CD4-positive, alpha-beta T cell treated with Interleukin-6 for 4 hours (primary cell): ENCODE measurements around the gene SRSF2.
"Not testable (repeated sequence)": the region's sequence is repeated elsewhere in the genome, so short reads cannot be mapped to it uniquely, and the experiment has no call there.

Experiments
- DNase-seq: peaks from one replicate; pipeline ENCODE4 v3.0.0-alpha.2; 2020; ENCODE audit warnings: mixed read lengths

The SRSF2 gene

DNA sequence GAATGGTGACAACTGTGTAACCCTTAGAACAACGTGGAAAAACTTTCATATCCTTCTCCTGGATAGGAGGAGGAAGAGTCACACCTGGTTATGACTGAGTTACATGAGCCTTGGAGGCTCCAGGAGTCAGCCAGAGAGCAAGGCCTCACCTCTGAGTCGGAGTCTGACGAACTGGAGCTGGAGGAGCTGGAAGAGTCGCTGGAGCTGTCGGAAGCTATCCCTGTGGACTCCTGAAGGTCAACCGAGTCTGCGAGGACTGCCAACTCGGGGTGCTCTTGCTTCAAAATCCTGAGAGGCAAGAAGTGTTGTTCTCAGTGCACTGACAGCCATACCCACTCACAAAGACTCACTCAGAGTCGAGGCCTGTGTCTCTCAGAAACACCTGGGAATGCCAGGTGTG lies 16.9 kb downstream of the SRSF2 start:
- DNase-seq: no peak

DNA sequence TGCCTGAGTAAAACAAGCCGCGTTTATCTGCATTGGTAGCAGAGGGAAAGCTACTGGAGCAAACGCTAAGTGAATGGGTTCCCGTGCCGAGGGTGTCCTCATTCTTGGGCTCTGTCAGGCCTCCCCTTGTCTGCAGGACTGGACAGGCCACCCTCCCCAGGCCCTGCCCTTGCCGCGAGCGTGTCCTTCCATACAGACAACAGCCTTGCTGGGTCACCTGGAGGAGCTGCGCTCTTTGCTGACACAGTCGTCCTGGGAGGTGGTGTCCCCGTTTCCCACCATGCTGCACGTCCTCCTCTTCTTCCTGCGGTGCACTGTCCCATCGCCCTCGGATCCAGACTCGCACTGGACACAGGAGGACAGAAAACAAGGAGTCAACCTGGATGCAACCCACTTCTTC lies 18.6 kb downstream of the SRSF2 start:
- no peak for DNase-seq

DNA sequence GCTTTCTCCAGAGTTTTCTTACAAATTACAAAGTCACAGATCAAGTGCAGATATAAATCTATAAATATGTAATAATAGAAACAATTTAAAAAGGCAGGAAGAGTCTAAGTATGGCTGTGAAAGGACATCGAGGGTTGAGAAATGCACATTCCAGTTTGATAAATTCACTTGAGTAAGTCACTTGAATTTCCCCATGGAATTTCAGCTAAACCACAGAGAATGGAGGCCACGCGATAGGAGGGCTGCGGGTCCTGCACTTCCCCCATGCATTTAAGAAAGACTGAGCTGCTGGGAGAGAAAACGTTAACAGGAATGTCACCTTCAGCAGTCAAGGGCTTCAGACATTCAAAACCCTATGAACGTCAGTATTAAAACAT lies 20.3 kb downstream of the SRSF2 start:
- no peak for DNase-seq

DNA sequence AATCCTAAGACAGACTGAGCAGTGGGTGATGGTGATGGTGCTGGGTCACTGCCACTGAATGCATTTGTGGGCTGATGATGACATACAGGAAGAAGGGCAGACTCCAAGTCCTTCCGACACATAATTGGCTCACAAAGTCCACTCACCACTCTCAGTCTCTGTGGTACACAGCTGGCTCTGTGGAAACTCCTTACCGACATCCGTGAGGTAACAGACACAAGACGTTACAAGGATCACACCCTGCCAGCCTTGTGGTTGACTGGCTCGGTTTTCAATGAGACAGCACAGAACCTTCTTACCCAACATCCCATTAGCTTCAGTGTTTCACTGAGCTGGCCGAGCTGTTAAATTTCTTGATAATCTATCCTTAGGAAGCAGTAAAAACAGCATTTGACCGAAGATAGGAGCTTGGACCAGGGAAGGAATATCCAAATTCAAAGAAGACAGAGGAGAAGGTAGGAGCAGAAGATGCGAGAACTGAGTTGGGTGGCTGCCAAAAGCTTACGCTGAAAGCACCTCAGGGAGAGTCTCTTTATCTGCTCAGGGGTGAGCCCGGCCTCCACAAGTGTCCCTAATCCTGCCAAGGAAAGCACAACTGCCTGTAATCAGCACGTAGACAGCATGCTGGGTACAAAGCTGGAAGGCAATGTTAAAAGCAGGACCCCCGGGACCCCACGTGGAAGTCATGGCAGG lies 20.8 kb downstream of the SRSF2 start:
- DNase-seq: peak; percentile 26

DNA sequence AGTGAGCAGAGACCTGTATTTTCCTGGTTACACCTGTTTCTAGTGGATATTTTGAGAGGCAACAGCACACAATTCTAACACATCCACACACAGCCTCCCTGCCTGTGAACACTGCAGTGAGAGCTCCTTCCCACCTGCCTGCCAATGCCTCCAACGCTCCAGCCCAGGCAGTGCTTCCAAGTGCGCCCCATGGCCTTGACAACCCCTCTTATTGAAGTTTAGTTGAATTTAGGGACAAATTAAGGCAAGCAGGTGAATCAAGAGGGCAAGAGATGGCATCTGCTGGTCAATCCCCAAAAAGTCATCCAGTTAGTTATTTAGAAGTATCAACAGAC lies 21.7 kb downstream of the SRSF2 start:
- no peak for DNase-seq

DNA sequence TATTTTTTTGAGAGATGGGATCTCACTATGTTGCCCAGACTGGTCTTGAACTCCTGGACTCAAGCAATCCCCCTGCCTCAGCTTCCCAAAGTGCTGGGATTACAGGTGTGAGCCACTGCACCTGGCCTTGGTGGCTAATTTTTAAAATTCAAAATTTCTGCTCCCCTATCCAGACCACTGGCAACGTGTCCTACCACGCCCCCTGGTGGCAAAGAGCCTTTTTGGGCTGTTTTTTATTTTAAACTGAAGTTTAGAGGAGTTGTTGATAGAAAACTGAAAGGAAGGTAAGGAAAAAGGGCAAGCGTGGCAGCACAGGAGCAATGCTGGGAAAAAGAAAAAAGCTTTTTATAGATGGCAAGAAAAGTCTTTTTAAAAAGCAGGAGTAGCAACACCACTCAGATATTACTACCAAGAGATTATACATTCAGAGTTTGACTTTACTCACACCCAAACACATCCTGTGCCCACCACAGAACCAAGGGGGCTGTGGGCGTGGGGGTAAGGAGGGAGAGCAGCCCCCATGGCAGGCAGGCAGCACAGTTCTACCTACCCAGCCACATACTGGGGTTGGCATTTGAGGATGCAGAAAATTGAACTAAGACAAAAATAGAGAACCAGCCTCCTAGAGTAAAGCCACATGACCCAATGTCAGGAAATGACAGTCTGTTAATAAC lies 22.2 kb downstream of the SRSF2 start:
- peak; percentile 85 for DNase-seq

DNA sequence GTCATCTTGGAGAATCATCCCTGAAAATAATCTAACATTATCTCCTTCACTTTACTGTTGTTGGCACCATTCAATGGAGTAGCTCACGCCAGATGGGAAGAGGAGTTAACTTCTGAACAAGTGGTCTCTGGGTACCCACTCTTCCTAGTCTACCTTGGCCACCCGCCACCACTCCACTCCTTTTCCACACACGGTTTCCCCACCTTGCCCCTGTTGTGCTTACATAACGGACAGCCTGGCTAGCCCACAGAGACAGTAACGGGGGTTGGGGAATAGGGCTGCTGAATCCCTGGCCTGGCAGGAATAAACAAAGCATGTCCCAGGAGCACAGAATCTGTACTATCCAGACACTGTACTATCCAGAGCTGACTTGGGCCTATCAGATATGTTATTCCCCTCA lies 22.8 kb downstream of the SRSF2 start:
- DNase-seq: no peak

DNA sequence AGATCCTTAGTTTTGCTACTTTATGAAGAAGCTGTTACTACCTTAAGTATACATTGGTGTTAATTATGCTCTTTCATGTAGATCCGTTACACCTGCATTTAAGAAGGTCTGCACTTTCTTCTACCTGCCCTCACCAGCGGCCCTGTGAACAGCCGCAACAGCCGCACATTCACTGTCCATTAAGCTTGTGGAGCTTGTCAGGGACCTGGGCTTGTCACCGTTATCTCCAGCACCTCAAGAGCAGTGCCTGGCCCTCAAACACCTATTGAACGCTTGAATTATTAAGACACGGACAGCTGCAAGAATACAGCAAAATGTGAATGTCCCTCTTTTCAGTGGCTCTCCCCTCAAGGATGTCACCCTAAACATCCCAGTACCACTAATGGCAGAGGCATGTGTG lies 23.4 kb downstream of the SRSF2 start:
- no peak for DNase-seq

DNA sequence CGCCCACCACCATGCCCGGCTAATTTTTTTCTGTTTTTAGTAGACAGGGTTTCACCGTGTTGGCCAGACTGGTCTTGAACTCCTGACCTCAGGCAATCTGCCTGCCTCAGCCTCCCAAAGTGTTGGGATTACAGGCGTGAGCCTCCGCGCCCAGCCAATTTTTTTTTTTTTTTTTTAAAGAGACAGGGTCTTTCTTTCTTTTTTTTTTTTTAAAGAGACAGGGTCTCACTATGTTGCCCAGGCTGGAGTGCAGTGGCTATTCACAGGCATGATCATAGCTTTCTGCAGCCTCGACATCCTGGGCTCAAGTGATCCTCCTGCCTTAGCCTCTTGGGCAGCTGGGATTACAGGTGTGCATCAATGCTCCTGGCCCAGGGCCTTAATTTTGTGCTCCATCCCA lies 24.8 kb downstream of the SRSF2 start:
- not testable (repeated sequence) for DNase-seq

DNA sequence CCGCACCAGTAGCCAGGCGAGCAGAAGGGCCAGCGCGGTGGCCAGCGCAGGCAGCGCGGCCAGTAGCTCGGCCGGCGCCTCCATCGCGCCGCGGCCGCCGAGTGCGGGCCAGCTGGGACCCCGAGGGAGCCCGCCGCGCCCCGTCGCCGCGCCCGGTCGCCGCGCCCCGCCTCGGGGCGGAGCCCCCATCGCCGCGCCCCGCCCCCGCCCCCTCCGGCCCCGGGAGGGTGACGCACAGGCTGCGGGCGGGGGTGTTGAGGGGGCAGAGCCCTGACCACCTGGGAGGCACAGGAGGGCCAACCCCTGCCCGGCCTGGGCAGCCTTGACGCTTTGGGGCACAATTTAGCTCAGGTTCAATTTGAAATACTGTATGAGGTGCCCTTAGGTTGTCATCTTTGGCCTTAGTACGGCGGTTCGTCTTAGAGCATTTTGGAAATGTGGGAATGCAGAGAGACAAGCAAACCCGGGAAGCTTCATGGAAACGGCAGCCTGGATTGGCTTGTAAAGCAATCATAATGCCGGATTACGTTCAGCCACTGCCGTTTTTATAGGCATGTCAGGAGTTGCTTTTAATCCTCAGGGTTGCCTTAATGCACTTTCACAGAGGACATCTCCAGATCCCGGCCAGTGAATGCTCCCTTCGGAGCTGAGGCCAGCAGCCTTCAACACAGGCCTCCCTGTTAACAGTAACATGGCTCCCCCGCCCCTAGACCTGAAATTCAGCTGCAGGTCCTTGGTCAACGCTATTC lies 26.1 kb downstream of the SRSF2 start, which contains the start of gene MXRA7:
MXRA7 (minus strand) TSS at position 103 of the 749 bp plus-strand sequence; CDS start at position 84, 19 bp downstream.
- peak; percentile 67 for DNase-seq

DNA sequence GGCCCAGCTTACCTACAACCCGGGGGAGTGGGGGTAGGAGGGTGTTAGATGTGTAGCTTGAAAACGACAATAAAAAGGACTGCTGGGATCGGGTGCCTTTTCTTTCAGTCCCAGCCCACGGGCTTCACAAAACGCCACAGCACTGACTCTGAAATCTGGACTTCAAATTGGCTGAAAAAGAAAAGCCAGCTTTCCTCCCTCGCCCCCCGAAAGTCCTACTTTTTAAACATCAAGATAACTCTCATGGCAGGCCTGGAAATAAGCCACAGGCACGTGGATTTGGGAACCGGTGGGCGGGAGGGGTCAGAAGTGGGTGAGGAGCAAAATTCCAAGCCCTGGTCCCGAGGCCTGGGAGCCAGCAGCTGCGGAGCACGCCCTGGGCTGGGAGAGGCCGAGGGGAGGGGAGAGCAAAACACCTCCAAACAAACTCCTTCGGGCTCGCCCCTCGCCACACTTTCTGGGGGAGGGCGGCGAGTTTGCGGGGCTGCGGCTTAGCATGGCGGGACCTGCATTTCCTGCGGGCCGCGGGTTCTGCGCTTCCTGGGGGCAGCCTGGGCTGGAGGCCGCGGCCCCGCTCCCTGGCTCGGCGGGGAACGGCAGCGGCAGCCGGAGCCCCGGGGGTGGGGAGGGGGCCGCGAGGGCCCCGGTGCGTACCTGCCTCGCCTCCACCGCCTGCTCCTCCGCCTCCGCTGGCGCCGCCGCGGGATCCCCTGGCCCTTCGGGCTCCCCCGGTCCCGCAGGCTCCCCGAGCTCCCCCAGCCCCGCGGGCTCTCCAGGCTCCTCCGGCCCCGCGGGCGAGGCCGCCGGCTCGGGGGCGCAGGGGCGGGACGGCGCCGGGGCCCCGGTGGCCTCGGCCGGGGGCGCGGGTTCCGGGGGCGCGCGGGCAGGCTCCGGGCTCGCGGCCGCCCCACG lies 26.9 kb downstream of the SRSF2 start:
- DNase-seq: peak; percentile 25

DNA sequence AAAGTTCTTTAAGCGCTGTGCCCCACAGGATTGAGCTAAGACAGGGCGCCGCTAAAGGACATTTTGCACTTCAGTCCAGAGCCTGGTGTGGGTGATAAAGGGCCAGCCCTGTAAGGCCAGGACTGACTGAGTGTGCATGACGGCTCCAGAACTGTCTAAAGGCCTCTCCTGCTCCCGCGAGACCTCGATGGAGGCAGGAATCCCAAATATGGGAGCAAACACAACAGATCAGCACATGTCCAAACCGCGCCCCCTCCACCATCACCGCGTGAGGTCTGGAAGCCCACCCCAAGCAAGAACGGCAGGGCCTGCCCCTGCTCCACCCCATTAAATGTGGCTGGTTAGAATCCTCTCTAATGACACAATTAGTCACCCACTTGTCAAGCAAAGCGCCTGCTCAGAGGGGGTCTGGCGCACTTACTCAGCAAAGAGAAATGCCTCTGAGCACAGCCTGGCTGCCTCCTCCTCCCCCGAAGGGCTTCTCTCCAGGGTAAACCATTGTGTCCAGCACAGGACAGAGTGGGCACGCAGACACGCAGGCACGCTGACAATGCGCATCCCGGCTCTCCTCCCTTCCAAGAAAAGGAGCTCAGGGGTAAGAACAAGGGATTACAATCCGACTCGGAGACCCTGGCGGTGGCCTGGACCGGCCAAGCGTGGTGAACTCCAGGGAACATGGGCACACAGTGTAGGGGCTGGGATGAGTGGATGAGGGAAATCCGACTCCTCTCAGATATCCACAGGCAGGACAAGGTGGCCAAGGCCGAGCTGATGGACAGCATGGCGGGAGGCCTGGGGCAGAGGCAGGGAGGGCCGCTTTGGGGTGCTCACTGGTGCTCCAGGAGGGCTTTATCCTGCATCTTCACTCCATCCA lies 27.8 kb downstream of the SRSF2 start:
- DNase-seq: no peak

DNA sequence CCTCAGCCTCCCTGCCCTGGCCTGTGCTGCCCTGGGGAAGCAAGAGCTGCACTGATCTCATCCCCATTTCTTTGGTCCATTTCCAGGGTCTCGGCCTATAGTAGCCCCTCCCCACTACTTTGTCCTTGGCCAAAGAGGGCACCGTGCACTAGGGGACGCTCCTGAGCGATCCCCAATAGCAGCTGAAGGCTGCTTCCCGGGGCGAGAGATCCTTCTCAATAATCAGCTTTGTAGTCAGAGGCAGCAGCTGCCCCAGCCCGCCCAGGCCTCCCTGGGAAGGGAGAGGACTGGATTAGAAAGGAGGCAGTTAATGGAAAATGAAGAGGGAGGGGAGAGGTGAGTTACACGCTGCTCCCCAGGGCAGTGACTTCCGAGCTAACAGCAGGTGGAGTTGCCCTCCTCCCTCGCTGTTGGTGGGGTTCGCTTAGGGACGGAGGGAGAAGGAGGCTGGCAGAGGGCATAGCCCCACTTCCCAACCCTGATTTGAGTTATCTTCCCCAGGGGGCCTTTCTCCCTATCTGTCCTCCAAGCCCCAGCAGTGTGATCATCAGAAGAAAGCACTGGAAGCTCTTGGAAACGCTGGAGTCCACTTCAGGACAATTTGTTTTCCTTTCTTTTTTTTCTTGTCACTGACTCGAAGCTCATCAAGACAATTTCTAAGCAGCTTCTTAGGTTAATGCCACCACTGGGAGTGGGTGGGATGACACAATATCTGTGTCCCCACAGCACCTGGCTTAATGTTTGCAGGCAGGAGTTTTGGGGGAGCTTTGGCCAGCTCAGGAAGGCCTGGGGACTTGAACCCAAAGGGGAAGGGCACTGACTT lies 28.9 kb downstream of the SRSF2 start:
- DNase-seq: no peak

DNA sequence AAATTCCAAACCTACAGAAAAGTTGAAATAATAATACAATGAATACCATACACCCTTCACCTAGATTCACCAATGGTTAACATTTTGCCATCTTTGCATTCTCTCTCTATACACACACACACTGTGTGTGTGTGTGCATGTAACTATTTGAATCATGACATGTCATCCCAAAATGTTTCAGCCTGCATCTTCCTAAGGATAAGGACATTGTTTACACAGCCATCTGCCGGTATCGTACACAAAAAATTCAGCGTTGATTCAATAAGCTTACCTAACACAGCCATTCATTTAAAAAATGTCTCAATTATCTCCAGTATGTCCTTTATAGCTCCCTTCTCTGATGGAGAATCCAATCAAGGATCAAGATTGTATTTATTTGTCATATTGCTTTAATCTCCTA lies 30.3 kb downstream of the SRSF2 start:
- no peak for DNase-seq

DNA sequence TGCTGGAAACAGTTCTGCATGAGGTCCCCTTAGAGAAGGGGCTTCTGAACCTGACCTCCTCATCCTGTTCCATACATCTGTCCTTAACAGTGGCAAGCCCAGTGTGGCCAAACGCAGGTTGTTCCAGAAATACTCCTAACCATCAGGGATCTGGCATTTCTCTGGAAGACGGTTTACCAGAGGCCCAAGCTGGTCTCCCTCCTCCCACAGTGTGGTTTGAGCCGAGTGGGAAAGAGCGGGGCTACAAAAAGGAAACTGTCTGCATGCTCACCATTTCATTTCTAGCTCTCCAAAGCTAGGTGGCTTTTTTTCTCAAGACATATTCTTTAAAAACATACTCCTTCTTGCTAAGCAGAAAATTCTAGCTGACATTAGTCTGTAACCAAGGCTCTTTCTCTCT lies 32.3 kb downstream of the SRSF2 start:
- no peak for DNase-seq

DNA sequence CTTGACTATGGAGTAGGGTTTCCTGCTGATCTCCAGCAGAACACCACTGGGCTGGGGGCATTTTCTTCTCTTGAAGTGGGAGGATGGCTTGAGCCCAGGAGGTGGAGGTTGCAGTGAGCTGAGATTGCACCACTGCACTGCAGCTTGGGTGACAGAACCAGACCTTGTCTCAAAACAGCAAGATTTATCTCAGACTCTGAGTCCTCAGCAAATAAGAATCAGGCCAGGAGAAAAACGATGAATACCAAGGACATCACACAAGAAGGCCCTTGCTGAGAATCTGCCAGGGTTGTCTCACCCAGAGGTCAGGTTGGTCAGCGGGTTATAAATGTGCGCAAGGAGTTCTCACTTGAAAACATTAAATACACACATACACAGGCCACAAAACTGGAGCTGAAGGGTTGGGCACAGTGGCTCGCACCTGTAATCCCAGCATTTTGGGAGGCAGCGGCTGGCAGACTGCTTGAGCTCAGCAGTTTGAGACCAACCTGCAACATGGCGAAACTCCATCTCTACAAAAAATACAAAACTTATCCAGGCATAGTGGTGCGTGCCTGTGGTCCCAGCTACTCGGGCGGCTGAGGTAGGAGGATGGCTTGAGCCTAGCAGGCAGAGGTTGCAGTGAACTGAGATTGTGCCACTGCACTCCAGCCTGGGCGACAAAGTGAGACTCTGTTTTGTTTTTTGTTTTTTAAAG lies 34.0 kb downstream of the SRSF2 start:
- no peak for DNase-seq

DNA sequence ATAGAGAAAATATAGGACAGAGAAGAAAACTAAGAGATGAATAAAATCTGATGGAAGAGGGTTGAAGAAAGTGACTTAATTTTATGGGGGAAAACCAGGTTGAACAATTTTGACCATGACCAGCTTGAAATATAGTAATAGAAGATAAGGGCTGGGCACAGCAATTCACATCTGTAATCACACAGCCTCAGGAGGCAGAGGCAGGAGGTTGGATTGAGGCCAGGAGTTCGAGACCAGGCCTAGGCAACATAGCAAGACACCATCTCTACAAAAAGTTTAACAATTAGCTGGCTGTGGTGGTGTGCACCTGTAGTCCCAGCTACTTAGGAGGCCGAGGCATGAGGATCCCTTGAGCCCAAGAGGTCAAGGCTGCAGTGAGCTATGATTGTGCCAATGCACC lies 35.1 kb downstream of the SRSF2 start:
- no peak for DNase-seq

DNA sequence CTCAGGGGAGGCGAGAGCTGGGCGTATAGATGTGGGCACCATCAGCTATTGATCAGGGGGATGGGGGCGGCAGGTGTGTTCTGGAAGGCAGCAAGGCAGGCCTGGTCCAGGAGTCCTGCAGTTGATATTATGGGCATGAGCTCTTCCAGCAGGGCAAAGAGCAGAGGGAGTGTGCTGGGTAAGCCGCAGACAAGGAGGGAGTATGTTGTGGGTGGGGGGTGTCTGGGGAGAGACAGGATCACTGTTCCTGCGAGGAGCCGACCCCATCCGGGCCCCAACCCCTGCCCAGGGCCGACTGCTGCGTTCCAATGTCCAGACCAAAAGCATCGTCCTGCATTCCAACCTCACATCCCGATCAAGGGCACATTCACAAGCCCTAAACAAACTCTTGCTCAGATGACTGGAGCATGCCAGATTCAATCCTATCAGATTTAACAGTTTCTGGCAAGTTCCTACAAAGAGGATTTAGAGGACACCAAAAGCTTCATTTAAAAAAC lies 35.6 kb downstream of the SRSF2 start:
- no peak for DNase-seq

DNA sequence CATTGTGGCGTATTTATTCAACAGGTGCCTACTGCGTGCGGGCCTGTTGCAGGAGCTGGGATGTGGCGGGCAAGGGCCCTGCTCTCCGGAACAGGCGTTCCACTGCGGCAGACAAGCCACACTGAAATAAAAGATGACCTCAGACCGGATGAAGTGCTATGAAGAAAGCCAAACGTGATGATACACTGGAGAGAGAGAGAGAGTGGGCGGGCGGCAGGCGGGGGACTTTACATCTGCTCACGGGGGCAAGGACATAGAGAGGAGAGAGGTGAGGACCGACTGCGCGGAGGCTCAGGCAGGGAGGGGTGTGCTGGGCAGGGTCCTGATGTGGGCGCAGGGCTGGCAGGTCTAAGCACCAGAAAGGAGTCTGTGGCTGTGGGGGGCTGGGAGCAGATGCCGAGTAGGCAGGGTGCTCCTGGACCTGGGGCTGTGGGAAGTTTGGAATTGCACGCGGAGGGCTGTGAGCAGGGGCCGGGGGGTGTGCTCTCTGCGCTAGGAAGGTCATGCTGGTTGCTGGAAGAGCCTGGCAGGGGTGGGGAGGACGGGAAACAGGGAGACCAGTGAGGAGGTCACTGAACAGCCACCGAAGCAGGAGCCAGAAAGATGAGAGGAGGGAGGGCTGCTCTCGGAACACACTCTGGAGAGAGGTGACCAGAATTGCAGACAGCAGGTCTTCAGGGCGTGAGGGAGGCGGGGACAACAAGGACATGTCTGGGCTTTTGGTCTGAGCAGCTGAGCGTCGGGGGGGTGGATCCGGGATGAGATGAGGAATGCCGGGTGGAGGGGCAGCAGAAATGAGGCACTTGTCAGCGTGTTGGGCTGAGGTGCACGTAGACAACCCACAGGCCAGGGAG lies 36.3 kb downstream of the SRSF2 start:
- no peak for DNase-seq
